GM19463 (cell line): Measurements from ENCODE around the gene PUS10.
"Not testable (repeated sequence)": the region's sequence is repeated elsewhere in the genome, so short reads cannot be mapped to it uniquely, and the experiment has no call there.

Source experiments
- ATAC-seq: cut with Tn5 transposase; IDR thresholded peaks from one replicate; pipeline ENCODE4 v1.9.1; 2021; ENCODE audit warnings: mild to moderate bottlenecking, moderate library complexity; ENCODE audit not compliant: unreplicated experiment

PUS10 gene

DNA sequence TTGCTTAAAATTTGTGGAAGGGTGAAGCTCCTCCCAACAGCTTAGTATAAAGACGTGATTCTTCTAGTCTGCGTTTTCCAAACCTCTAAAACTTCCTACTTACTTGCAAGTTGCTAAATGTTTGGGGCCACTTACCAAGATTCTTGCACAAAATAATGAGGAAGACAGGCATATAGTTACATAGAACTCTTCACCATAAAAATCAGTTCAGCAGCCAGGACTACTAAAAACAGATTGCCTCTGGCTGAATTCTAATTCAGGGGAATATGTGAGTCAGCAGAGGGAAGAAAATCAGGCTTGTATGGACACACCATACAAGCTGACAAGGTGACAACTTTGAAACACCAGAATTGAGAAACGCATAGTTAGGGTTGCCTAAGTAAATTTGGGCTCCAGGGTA is 3.3 kb downstream of the PUS10 start:
- no peak for ATAC-seq

DNA sequence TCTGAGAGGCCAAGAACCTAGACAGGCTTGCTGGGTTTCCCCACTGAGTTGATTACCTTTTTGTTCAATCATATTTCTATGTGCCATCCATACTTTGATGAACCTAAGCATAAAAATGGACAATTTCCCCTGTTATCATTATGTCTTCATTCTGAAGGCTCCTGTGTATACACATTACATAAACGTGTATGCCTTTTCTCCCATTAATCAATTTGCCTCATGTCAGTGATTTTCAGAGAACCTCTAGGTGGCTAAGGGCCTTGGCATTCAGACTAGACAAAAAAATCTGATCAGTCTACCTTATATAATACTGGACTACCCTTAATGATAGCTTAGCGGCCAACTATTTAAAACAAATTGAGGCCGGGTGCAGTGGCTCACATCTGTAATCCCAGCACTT is 4.7 kb downstream of the PUS10 start:
- ATAC-seq, result no peak

DNA sequence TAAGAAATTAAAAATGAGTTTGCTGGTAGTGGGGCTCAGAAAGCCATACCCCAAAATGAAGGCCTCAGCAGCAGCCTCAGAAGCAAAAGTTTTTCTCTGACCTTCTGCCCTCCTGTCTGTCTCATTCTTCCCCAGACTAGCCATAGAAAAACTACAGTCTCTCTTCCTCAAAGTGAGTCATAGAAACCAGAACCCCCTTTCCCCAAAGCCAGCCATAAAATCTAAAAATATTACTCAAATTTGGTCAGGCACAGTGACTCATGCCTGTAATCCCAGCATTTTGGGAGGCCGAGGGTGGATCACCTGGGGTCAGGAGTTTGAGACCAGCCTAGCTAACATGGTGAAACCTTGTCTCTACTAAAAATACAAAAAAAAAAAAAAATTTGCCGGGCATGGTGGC is 5.8 kb downstream of the PUS10 start:
- not testable (repeated sequence) for ATAC-seq

DNA sequence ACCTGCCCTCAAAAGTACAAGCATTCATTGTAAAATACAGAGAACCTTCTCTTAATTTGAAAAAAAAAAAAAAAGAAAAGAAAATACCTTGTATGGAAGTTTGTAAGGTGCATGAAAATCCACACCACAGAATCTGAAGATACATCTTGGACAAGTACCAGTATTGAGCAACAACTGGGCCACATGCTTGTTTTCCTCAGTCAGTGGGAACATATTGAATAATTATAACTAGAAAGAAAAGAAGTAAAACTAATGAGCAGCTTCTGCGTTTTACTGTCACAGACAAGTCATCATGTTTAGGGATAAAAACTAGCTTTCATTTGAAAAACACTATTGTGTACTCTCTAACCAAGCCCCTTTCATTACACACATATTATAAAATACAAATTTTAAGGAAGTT is 6.4 kb downstream of the PUS10 start:
- ATAC-seq, result no peak

DNA sequence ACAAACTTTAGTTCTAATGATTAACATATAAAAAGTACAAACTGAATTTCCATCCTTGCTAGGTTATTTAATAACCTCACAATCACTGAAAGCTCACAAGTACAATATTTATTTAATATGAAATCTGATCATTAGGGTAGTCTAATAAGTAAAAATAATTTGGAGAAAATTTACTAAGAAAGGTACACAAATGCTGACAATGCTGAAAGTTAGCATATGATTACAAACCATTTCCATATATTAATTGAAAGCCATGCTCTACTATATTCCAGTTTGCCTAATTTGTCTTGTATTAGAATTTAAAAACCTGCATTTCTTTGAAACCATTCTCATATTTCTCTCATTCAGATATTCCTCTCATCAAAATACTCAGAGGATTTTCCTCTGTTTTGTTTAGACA is 8.7 kb downstream of the PUS10 start:
- ATAC-seq, result no peak

DNA sequence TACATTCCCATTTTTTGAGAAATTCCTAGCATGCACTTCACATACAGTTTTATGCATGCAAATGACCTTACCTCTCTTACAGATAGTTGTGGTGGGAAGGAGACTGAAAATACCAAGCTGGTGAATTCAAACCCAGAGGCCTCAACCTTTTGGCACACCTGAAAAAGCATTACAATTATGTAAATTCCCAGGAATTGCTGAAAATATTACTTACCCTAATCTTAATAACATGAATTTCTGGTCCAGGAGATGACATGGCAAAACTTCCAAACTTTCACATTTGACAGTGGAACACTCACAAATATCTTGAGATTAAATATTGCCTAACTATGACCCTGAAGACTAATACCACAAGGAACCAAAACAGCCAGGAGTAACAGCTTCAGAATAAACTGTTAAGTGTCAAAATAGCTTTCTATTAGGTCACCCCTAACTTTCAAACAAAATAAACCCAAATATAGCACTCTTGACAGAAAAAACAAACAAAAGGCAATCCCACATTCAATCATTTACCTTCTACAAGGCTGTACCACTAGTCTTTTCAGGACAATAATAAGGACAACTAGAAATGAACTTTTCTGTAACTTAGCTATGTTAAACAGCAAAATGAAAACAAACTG is 11.5 kb downstream of the PUS10 start:
- no peak for ATAC-seq

DNA sequence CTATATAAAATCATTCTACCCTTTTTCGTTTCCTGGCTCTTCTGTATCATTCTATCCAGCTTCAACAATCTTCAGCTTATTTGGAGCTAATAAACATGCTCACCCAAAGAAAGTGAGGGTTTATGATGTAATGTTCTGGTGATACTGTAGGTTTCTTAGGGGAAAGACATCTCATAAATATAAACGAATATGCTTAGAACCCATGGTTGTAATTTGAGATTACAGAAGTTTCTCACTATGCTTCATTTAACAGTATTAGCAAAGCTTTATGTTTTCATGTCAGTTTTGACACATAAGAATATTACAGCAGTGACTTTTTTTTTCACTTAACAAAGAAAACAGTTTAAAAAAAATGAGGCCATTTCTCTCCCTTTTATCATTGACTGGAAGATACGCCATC is 12.3 kb downstream of the PUS10 start:
- ATAC-seq, result no peak

DNA sequence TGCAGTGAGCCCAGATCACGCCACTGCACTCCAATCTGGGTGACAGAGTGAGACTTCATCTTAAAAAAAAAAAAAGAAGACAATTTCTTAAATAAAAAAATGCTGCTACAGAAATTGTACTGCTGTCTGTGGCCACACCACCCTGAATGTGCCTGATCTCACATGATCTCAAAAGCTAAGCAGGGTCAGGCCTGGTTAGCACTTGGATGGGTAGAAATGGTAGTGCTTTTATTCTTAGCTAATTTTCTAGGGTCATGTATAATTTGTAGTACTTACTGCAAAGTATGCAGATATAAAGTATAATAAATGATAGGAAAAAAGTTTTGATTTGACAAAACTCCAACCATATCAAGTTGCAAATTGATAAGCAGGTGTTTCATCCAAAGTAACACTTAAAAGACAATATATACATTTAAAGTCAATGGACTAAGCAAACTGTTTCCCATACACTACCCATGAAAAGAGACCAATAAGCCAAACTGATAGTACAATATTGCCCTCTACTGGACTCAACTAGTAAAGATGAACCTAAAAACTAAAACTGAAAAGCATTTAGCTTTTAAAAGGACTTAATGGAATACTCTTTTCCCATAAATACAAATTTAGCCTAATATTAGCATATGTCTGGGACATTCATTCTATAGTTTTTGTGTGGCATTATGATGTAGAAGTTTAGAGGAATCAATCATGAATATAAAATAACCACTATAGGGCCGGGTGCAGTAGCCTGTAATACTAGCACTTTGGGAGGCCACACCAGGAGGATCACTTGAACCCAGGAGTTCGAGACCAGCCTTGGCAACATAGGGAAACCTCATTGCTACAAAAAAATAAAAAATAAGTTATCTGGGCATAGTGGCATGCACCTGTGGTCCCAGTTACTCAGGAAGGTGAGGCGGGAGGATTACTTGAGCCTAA is 19.2 kb downstream of the PUS10 start:
- ATAC-seq, result no peak

DNA sequence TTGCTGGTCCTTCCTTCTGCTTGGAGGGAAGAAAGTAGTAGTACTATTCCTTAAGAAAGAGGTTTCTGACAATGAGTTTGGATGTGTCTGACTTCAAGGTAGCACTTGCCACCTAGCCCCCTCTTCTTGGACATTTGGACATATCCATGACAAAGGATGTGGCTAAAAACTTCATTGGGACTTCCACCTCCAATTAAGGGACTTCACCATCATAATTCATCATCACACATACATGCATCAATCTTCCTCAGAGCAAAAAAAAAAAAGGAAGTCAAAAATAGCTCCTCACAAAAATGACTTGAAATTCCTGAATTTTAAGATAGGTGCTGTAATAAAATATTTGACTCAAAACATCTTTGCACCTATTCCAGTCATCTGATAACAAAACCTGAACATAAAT is 23.9 kb downstream of the PUS10 start:
- no peak for ATAC-seq

DNA sequence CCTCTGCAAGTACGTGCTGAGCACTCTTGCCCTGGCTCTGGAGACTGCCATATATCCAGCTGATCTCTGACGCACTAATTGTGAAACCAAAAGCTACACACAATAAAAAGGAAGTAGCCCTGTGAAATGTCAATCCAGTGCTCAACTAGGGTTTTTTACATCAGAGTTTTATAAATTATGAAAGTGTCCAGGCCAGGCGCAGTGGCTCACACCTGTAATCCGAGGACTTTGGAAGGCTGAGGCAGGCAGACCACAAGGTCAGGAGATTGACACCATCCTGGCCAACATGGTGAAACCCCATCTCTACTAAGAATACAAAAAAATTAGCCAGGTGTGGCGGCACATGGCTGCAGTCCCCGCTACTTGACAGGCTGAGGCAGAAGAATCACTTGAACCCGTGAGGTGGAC is 25.1 kb downstream of the PUS10 start:
- ATAC-seq, result peak; percentile 99

DNA sequence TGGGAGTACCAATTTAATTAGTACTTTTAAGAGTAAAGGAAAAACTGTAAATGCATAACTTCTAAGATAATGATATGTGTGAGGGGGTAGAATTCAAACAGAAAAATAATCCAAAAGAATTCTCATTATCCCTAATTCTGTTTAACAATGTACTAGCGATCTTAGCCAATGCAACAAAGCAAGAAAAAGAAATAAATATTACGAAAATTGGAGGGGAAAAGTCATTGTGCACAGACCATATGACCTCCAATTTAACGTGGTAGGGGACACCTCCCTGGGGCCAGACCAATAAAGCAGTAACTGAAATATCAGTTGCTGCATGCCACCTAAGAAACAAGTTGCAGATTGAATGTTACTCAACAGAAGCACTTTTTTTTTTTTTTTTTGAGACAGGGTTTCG is 26.4 kb downstream of the PUS10 start:
- ATAC-seq, result no peak

DNA sequence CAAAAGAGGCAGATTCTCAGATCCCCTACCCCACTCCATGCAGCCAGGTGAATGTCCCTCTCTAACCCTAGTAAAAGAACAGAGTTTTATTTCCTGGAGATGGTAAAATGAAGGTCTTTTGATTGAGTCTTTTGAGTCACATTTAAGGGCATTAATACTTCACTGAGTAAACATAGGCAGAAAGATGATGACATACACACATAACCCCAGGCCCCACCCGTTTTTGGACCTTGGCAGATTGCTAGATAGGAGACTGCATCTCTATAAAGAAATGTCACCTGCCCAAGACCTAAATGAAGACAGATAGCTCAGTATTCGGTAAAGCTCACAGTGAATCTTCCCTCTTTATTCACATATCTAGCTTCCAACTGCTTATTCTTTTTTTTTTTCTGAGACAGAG is 28.8 kb downstream of the PUS10 start:
- ATAC-seq, result no peak

DNA sequence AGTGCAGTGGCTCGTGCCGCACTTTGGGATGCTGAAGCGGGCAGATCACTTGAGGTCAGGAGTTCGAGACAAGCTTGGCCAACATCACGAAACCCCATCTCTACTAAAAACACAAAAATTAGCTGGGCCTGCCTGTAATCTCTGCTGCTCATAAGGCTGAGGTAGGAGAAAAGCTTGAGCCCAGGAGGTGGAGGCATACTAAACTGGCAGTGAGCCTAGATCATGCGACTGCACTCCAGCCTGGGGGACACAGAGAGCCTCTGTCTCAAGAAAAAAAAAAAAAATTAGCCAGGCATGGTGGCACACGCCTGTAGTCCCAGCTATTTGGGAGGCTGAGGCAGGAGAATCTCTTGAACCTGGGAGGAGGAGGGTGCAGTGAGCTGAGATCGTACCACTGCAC is 30.4 kb downstream of the PUS10 start:
- not testable (repeated sequence) for ATAC-seq

DNA sequence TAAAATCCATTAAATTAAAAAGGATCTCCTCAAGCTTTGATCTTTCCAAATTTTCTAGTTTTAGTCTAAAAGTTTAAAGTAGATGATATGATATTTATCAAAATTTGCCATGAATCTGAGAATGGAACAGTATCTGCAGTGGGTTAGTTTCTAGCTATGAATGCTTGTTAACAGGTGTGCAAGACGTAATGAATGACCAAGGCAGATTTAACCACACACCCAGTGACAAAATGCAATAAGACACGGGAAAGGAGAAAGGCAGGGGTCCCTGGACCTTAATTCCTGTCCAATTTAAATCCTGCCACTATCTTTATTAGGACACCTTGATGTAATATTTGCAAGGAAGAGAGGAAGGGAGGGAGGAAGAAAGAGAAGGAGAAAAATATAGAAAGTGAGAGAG is 31.0 kb downstream of the PUS10 start:
- ATAC-seq, result no peak

DNA sequence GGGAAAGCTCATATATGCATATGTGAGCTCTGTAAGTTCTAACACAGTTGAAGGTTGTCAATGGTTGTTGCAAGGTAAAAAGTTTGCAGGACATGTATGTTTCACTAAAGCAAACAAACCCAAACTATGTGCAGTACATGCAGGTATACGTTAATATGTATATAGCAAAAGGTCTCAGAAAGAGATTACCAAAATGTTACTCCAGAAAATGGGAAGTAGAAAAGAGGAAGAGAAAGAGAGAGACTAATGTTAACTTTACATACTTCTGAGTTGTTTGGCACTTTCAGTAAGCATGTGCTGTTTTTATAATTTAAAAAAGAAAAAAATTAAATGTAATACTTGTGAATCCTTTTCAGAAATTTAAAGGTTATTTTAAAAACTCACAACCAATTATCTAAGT is 33.3 kb downstream of the PUS10 start:
- ATAC-seq, result peak; percentile 56

DNA sequence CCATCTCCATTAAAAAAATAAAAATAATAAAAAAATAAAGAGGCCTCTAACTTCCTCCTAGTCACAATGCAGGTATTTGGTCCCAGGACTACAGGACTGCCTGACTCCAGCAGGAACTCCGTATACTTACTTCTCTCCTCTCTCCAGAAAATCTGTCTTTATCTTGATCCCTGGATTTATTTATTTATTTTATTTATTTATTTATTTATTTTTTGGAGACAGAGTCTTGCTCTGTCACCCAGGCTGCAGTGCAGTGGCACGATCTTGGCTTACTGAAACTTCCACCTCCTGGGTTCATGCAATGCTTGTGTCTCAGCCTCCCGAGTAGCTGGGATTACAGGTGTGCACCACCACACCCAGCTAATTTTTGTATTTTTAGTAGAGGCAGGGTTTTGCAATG is 36.0 kb downstream of the PUS10 start:
- not testable (repeated sequence) for ATAC-seq

DNA sequence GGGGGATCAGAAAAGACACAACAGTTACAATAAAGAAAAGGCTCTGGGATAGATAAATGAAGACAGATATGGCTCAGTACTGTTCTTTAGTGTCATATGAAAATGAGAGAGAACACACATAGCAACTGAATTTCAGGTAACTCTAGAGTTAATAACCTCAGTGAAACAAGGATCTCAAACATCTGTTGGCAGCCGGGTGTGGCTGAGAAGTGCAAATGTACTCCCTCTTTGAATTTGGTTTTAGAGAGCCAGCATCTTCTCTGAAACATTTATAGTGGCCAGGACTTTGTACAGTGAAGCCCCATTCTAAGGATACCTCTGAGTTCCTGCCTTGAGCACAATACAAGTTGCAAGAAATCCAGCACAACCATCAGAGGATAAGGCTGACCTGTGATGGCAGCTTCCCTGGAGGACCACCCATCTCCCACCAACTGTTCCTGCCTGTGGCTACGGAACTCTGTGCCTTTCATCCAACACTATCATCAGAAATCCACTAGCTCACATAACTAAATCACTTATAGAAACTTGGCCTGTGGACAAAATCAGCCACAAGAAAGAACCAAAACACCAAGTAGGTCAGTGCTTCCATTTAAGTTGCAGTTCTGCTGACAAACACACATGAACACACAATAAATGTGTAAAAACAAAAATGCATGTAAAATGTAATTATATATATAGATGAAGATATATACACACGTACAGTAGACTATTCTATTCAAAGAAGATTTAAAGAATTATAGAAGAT is 37.8 kb downstream of the PUS10 start:
- ATAC-seq, result no peak

DNA sequence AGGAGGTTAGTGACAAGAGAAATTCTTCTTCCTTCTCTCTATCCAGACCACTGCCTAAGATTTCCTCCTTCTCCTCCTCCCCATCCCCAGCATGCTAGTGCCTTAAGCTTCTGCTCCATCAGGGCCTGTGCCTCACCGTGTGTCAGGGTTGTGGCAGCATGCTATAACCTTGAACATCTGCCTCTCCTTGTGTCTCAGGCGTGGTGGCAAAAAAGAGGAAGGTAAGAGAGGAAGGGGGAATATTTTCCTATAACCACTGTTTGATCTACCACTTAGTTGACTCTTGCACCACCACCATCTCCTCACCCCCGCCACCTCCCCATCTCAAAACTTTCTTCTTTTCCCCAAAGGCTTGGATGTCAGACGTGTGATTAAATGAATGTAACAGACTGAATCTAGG is 38.8 kb downstream of the PUS10 start:
- no peak for ATAC-seq

DNA sequence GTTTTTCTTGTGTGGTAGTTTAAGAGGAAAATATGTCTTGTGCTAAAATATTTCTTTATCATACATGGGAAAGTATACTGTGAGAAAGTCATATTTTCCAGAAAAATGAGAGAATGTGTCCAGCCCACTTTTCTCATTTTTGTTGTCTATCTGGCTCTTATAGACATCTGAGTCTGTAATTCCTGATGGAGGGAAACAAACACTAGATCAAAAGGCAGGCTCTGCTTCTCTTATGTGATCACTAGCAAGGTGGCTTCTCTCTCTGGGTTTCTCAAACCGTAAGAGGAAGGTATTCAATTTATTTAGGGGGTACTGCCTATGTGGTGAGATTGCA is 40.5 kb downstream of the PUS10 start:
- ATAC-seq, result no peak

DNA sequence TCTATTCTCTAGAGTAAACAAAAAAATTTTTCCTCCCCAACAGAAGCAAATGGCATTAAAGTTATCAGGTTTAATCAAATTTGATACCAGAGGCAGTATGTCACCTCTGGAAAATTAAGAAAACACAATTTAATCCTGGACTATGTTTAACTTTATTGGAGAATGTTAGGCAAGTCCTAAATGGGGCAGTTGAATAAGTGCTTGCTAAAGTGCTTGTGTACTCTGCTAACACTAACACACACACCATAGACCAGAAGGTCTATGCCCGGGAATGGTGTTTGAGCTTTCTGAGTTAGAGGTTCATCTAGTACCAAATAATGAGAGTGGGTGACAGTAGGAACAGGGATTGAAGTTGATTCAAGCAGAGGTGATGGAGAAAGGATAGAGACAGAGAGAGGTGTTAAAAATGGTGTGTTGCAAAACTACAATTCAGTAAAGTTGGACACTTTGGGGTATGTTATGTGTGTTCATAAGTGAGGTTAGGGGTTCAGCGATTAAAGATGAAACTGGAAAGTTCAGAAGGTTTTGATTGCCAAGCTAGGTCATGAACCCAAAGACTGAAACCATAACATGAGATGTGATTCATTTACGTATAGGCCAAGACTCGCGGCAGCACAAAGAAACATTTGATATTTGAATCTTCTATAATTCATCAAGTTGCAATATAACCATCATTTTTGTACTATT is 41.0 kb downstream of the PUS10 start:
- peak; percentile 60 for ATAC-seq

DNA sequence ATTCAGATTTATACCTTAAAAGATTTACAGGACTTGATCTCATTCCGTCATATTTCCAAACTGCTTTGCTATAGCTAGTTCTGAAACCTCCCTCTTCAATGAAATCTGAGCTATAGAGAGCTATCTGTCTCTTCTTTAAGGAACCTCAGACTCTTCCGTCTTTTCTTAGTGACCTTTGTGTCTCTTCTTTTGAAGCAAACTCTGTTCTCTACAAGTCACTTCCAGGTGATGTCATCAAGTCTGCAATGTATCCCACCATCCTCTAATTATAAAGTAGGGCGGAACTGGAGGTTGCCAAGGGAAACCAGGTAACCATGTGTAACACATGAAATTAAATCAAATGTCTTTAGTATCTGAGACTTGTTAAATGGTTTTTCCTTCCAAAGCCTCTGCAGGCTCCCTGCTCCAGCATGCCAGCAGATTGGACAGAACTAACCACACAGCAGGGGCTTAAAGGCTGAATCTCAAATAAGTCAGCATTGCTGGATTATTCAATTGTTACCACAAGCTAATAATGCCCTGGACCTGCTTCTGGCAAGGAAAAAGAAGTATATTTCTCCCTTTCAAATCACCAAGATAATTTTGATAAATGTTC is 41.7 kb downstream of the PUS10 start:
- ATAC-seq, result no peak
